Large intestine (tissue), 3 donors: Measurements from ENCODE around the gene RAPGEF6. TPM values are rescaled to one million over a fixed set of nuclear protein-coding genes. Genes with fewer than 3 reads are reported as not detected.
A peak's percentile ranks its signal among the peaks of the same experiment; 100 is the strongest.
"Not testable (repeated sequence)": the region's sequence is repeated elsewhere in the genome, so short reads cannot be mapped to it uniquely, and the experiment has no call there.

Experiments used
- DNase-seq, 2 donors: peaks; one replicate each; pipeline versions ENCODE4 v3.0.0 to v3.0.0-alpha.2; 2013
- H3K27ac ChIP-seq: one replicate; pipeline ENCODE4 v1.5.1; 2013; ENCODE audit warnings: low read length
- H3K27me3 ChIP-seq: 2 replicates; pipeline ENCODE4 v1.6.1; 2013; ENCODE audit warnings: low read length; ENCODE audit not compliant: control insufficient read depth, insufficient read depth
- H3K36me3 ChIP-seq: 2 replicates; pipeline ENCODE4 v1.6.1; 2013; ENCODE audit warnings: low read length; ENCODE audit not compliant: control insufficient read depth, insufficient read depth
- H3K4me1 ChIP-seq: one replicate; pipeline ENCODE4 v1.6.1; 2013; ENCODE audit warnings: low read length; ENCODE audit not compliant: control insufficient read depth, insufficient read depth
- H3K4me3 ChIP-seq: one replicate; pipeline ENCODE4 v1.5.1; 2013; ENCODE audit warnings: low read length
- H3K9me3 ChIP-seq: one replicate; pipeline ENCODE4 v1.6.1; 2013; ENCODE audit warnings: mild to moderate bottlenecking, low read depth, low read length, moderate library complexity; ENCODE audit not compliant: control insufficient read depth
- WGBS: methylation state at CpG from one replicate; pipeline ENCODE4 v1.1.5; 2013; ENCODE audit warnings: low lambda C conversion rate; ENCODE audit not compliant: insufficient coverage; 5-methylcytosine and 5-hydroxymethylcytosine counted together
- polyA plus RNA-seq: library from polyadenylated mRNA; unstranded; fragments of 120-200 nt; gene quantifications from one replicate; pipeline ENCODE4 v1.2.1, GENCODE V29; 2013

RAPGEF6 gene
- polyA plus RNA-seq, 1 donor, result 11.2 TPM

DNA sequence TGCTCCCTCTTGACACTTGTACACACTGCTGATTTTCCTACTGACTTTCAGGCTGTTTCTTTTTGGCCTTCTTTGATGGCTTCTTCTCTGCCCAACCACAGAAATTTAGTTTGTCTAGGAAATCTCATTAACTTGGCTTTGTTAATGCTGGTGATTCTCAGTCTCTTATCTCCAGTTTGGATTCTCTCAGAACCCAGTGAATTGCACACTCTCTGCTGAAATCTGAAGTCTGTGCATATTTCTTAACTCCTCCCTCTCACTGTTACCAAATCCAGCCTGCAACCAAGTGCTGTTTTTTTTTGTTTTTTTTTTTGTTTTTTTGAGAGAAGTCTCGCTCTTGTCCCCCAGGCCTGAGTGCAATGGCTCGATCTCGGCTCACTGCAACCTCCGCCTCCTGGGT lies 254.0 kb downstream of the RAPGEF6 start:
- Histone ChIP-seq H3K9me3 (no peaks in the 10 kb centered on the region), H3K4me1 (peaks cover 2% of the 10 kb centered on the region), H3K27me3 (no peaks in the 10 kb centered on the region), H3K4me3 (no peak overlapping the region), H3K36me3 (peaks cover 5% of the 10 kb centered on the region), H3K27ac (no peak overlapping the region)
- WGBS, result no CpG with 5 or more reads among the region's 4 CpGs
- DNase-seq, result no peak

DNA sequence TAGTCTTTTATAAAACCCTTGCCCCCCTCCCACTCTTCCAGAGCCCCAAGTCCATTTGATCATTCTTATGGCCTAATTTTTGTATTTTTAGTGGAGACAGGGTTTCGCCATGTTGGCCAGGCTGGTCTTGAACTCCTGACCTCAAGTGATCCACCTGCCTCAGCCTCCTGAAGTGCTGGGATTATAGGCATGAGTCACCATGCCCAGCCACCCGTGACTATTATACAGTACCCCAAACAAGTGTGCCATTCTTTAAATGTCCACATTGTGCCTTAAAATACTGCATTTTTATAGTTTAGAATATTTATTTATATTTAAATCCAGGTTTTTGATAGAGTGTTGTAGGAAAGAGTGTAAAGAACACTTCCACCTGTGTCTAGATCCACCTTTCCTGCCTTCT lies 254.8 kb downstream of the RAPGEF6 start:
- WGBS, result no CpG with 5 or more reads among the region's 2 CpGs
- not testable (repeated sequence) for H3K4me1 ChIP-seq, H3K4me3 ChIP-seq, H3K36me3 ChIP-seq, H3K27me3 ChIP-seq, DNase-seq, H3K27ac ChIP-seq, H3K9me3 ChIP-seq

DNA sequence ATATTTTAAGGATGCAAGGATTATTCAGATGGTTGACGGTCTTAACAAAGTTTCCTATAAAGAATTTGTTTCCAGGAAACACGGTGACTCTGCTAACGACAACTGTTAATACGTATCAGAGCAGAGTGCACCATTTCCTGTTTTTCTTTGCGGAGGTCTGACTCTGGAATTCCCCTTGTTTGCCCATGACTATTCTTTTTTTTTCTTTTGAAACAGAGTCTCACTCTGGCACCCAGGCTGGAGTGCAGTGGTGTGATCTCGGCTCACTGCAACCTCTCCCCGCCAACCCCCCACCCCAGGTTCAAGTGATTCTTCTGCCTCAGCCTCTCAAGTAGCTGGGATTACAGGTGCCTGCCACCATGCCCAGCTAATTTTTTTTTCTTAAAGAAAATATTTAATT lies 255.3 kb downstream of the RAPGEF6 start:
- WGBS, result 42% methylated on average over 4 of the region's 7 CpGs
- Histone ChIP-seq H3K9me3 (no peaks in the 10 kb centered on the region), H3K36me3 (no peaks in the 10 kb centered on the region), H3K27ac (peak overlapping the region; percentile 31), H3K27me3 (no peaks in the 10 kb centered on the region), H3K4me3 (no peak overlapping the region), H3K4me1 (peaks cover 2% of the 10 kb centered on the region)
- peak; percentile 22 to 39 for DNase-seq

DNA sequence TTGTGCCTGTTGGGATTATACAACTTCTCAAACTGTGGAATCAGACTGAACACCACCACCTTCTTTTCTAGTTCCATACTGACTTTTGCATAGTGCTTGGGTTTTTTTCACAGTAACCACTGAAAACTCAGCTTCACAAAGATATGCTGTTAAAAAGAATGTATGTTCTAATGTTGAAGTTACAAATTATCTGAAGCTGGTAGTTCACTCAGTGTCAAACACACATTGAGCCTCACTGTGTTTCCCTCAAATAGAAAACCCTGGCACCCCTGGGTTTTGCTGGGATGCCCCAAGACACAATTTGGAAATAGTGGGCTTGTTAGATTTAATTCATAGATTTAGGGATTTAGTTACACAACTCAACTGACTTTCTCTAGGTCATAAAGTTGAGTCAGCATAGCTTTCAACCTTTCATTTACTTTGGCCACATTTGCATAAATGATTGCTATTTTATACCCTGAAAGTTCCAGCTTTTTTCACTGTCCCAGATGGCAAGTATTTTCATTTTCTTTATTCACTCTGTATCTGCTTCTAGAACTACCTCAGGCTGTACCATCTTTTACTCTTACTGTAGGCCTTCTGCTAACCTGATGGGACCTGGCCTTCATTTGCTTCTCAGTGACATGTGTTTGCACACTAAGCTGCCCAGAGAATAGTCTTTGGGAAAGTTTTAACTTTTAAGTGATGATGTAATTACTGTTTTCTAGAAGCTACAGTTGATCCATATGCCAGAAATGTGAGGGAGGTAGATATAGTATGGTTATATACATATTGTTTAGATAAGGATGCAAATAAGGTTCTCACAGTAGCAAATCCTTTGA lies 256.1 kb downstream of the RAPGEF6 start:
- Histone ChIP-seq H3K27ac (peak overlapping the region; percentile 31), H3K9me3 (no peaks in the 10 kb centered on the region), H3K36me3 (no peaks in the 10 kb centered on the region), H3K4me3 (no peak overlapping the region), H3K4me1 (peaks cover 2% of the 10 kb centered on the region), H3K27me3 (no peaks in the 10 kb centered on the region)
- DNase-seq, result no peak

GRCh38 chr5:131377785-131378325 lies 257.2 kb downstream of the RAPGEF6 start:
- H3K27me3 ChIP-seq, result no peaks in the 10 kb centered on the region
- no peak overlapping the region for H3K4me3 ChIP-seq
- WGBS, result 83% methylated on average over 1 of the region's 2 CpGs
- peaks cover 2% of the 10 kb centered on the region for H3K4me1 ChIP-seq
- H3K36me3 ChIP-seq, result peaks cover 3% of the 10 kb centered on the region
- no peaks in the 10 kb centered on the region for H3K9me3 ChIP-seq
- DNase-seq, result no peak
- H3K27ac ChIP-seq, result no peak overlapping the region

DNA sequence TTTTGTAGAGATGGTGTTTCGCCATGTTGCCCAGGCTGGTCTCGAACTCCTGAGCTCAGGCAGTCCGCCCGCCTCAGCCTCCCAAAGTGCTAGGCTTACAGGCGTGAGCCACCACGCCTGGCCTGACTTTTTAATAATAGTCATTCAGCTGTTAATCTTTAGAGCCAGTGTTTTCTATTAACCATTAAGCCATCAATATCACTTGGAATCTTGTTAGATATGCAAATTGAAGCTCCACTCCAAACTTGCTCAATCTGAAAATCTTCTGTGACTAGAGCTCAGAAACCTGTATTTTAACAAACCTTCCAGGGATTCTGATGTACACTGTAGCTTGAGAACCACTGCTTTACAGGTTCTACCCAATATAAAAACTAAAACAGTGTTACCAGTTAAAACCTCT lies 257.7 kb downstream of the RAPGEF6 start:
- H3K36me3 ChIP-seq, result peaks cover 3% of the 10 kb centered on the region
- no peak overlapping the region for H3K27ac ChIP-seq
- WGBS, result 93% methylated on average over 5 of the region's 6 CpGs
- H3K9me3 ChIP-seq, result no peaks in the 10 kb centered on the region
- no peaks in the 10 kb centered on the region for H3K27me3 ChIP-seq
- H3K4me1 ChIP-seq, result no peaks in the 10 kb centered on the region
- H3K4me3 ChIP-seq, result no peak overlapping the region
- DNase-seq, result no peak

DNA sequence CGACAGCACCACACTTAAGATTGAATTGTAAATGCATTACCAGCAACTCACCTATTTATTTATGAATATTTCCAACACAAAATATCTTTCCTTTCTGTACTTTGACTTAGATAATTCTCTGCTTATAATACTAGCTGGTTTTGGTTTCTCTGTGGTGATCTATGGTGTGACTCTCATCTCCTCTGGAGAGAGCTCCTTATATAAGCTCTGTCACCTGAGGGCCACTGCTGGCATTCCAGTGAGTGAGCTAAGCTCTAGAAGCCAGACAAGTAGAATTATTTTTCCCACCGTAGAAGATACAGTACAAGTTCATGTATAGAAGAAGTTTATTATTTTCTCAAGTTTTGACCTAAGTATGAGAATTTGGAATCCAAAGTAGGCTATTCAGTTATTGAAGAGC lies 259.7 kb downstream of the RAPGEF6 start:
- Histone ChIP-seq H3K4me1 (no peaks in the 10 kb centered on the region), H3K36me3 (peaks cover 3% of the 10 kb centered on the region), H3K9me3 (no peaks in the 10 kb centered on the region), H3K27me3 (no peaks in the 10 kb centered on the region), H3K27ac (no peak overlapping the region), H3K4me3 (no peak overlapping the region)
- WGBS, result 100% methylated on average over 1 of the region's 2 CpGs
- DNase-seq, result no peak

Other genes with a start within 250 kb of the RAPGEF6 start
- 21.9 TPM for gene FNIP1, start 161.8 kb upstream of the RAPGEF6 start, polyA plus RNA-seq